ENCODE measurements around the gene HPGD. TPM values are rescaled to one million over a fixed set of nuclear protein-coding genes. Genes with fewer than 3 reads are reported as not detected.

The HPGD gene
- total RNA-seq, 4 donors from 2014 or later, result 38.0 to 290 (median 208) TPM

DNA sequence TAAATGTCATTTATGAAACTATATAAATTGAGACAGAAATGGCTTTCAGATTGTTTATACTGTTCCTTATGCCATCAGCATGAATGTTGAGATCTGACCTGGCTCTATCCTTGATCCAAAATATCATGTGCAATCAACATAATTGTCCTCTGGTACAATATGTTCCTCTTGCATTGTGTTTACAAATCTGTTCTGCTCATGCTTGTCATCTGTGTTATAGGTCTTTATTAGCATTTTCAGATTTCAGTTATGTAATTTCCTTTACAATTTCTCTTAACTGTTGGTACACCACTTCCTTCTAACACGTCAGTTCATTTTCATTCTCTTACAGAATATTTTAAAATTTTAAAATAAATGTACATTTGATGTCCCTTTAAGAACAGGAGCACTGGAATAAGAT, 1.6 kb downstream of the HPGD start:
- H3K4me3 ChIP-seq, result peak overlapping the region in 2 of 4 donors; percentile 64 to 70
- H3K4me1 ChIP-seq, result peaks cover 0 to 3% (median 0%) of the 10 kb centered on the region in 4 donors
- DNase-seq, result no peak
- TF ChIP-seq, protein P1, sequence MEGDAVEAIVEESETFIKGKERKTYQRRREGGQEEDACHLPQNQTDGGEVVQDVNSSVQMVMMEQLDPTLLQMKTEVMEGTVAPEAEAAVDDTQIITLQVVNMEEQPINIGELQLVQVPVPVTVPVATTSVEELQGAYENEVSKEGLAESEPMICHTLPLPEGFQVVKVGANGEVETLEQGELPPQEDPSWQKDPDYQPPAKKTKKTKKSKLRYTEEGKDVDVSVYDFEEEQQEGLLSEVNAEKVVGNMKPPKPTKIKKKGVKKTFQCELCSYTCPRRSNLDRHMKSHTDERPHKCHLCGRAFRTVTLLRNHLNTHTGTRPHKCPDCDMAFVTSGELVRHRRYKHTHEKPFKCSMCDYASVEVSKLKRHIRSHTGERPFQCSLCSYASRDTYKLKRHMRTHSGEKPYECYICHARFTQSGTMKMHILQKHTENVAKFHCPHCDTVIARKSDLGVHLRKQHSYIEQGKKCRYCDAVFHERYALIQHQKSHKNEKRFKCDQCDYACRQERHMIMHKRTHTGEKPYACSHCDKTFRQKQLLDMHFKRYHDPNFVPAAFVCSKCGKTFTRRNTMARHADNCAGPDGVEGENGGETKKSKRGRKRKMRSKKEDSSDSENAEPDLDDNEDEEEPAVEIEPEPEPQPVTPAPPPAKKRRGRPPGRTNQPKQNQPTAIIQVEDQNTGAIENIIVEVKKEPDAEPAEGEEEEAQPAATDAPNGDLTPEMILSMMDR (IDR thresholded peaks at IDR 0.05), result no peak
- peak in 1 of 2 donors; percentile 46 for TF ChIP-seq POLR2A (IDR thresholded peaks at IDR 0.05)
- H3K9me3 ChIP-seq, result no peaks in the 10 kb centered on the region
- no peaks in the 10 kb centered on the region for H3K27me3 ChIP-seq
- peak overlapping the region in 3 of 4 donors; percentile 27 to 84 (median 61) for H3K27ac ChIP-seq
- H3K36me3 ChIP-seq, result peaks cover 0 to 4% (median 0%) of the 10 kb centered on the region in 3 donors

DNA sequence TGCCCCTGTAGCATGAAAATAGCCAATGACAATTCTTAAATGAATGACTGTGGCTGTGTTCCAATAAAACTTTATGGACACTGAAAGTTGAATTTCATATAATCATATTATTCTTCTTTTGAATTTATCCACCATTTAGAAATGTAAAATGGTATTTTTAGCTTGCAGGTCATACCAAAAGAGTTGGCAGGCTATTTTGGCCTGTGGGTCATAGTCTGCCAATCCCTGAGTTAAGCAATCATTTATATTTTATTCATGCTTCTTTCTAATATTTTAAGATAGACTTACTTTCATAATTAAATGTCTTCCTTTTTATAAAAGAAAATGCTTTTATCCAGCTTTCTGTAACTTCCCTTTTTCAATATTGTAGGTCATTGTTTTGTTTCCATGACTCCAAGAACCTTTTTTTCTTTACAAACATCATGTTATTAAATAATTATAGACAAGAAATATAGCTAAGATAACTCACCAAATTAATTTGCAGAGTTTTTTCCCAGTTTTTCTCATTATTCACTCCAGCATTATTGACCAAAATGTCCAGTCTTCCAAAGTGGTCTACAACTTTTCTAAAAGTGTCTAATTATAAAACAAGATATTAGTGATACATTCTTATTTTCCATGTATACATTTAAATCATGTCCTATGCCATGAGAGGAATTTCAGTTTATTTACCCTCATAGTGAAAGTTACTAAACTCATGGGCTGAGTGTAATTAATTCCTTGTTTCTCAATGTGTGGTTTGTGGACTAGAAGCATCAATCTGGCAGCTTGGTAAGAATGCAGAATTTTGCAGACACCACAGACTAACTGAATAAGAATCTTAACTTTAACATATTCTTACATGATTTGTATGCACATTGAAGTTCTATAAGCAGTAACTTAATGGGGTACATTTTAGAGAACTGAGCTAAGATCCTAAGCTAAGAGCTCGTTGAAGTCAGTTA, 4.5 kb downstream of the HPGD start:
- H3K4me1 ChIP-seq, result peaks cover 0 to 3% (median 0%) of the 10 kb centered on the region in 4 donors
- H3K9me3 ChIP-seq, result no peaks in the 10 kb centered on the region
- H3K27me3 ChIP-seq, result no peaks in the 10 kb centered on the region
- H3K27ac ChIP-seq, result peak overlapping the region in 1 of 4 donors; percentile 14
- TF ChIP-seq, protein P1 (IDR thresholded peaks at IDR 0.05), result no peak
- TF ChIP-seq POLR2A (IDR thresholded peaks at IDR 0.05), result no peak
- DNase-seq, result no peak
- H3K36me3 ChIP-seq, result peaks cover 0 to 4% (median 0%) of the 10 kb centered on the region in 3 donors
- H3K4me3 ChIP-seq, result no peak overlapping the region

DNA sequence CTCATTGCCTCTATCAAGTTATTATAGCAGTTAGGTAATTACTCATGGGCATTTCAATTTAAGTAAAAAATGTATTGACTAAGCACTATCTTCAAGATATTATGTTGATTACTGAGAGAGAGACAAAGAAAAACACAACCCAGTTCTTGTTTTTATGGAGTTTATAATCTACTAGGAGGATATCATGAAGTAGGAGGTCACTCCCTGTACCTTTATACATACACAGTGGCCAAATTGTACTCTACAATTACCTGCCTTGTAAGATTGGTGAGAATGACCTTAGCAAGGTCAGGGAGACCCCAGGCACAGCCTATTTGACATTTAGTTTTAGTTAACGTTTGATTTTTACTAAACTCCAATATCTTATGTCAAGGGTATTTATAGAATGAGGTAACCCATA, 5.5 kb downstream of the HPGD start:
- TF ChIP-seq, protein P1 (IDR thresholded peaks at IDR 0.05), result no peak
- TF ChIP-seq POLR2A (IDR thresholded peaks at IDR 0.05), result no peak
- peaks cover 0 to 8% (median 0%) of the 10 kb centered on the region in 3 donors for H3K36me3 ChIP-seq
- H3K27ac ChIP-seq, result no peak overlapping the region
- DNase-seq, result no peak
- no peaks in the 10 kb centered on the region for H3K27me3 ChIP-seq
- no peak overlapping the region for H3K4me3 ChIP-seq
- no peaks in the 10 kb centered on the region for H3K9me3 ChIP-seq
- peaks cover 0 to 3% (median 0%) of the 10 kb centered on the region in 4 donors for H3K4me1 ChIP-seq

DNA sequence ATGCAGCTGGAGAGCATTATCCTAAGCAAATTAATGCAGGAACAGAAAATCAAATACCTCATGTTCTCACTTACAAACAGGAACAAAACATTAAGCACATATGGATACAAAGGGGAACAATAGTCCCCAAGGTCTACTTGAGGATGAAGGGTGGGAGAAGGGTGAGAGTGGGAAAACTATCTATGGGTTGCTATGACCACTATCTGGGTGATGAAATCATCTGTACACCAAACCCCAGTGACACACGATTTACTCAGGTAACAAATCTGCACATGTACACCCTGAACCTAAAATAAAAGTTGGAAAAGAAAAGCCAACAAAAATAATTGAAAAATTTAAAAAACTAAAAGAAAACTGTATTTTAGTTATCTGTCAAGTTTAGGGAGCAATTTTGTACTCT, 5.9 kb downstream of the HPGD start:
- Histone ChIP-seq H3K27me3 (no peaks in the 10 kb centered on the region), H3K4me1 (peaks cover 0 to 3% (median 0%) of the 10 kb centered on the region in 4 donors), H3K4me3 (no peak overlapping the region), H3K36me3 (peaks cover 0 to 12% (median 0%) of the 10 kb centered on the region in 3 donors), H3K27ac (no peak overlapping the region), H3K9me3 (no peaks in the 10 kb centered on the region)
- no peak for TF ChIP-seq POLR2A (IDR thresholded peaks at IDR 0.05)
- DNase-seq, result no peak

DNA sequence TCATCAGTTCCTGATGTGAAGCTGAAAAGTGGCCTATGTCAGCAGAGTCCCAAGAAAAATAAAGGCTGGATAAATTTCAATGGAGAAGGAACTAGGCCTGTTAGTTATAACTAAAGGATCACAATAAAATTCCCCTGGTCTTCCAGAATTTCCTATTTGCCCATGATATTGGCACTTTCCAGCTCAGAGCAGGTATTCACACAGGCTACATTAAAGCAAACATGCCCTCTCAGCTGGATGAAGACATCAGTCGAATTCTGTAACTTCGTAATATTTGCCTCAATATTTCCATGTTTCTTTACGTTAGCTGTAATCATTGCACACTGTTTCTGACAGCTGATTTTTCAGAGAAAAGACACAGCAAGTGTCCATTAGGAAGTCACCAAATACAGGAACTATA, 9.5 kb downstream of the HPGD start:
- H3K4me1 ChIP-seq, result no peaks in the 10 kb centered on the region
- no peaks in the 10 kb centered on the region for H3K9me3 ChIP-seq
- H3K36me3 ChIP-seq, result peaks cover 0 to 38% (median 0%) of the 10 kb centered on the region in 3 donors
- no peak for TF ChIP-seq POLR2A (IDR thresholded peaks at IDR 0.05)
- TF ChIP-seq, protein P1 (IDR thresholded peaks at IDR 0.05), result no peak
- H3K27ac ChIP-seq, result no peak overlapping the region
- no peak for DNase-seq
- H3K27me3 ChIP-seq, result no peaks in the 10 kb centered on the region
- H3K4me3 ChIP-seq, result no peak overlapping the region

DNA sequence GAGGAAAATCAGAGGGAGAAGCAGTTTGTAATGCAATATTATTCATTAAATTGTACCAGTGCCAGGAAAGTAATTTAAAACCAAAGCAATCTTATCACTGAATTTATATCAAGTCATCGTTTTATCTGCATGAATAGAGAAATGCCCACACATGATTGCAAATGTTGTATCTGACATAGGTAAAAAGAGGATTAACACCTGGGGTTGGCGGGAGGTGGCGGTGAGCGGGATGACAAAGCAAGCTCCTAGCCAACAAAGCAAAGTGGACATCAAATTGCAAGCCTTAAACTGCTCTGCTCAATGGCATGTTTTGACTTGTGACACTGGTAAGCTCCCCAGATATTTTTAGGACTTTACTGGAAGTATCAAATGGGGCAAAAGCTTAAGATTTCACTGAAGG, 16.4 kb downstream of the HPGD start:
- TF ChIP-seq POLR2A (IDR thresholded peaks at IDR 0.05), result no peak
- TF ChIP-seq, protein P1 (IDR thresholded peaks at IDR 0.05), result no peak
- Histone ChIP-seq H3K27me3 (no peaks in the 10 kb centered on the region), H3K4me1 (no peaks in the 10 kb centered on the region), H3K9me3 (no peaks in the 10 kb centered on the region), H3K4me3 (no peak overlapping the region), H3K36me3 (peaks cover 0 to 39% (median 0%) of the 10 kb centered on the region in 3 donors), H3K27ac (peak overlapping the region in 1 of 4 donors; percentile 19)
- DNase-seq, result no peak

Measured in Peyer's patch (tissue), 4 donors.